GM13976 (cell line): Measurements from ENCODE around the gene IFNL2.
A peak's percentile ranks its signal among the peaks of the same experiment; 100 is the strongest.
"Not testable (repeated sequence)": the region's sequence is repeated elsewhere in the genome, so short reads cannot be mapped to it uniquely, and the experiment has no call there.

Experiments used
- DNase-seq: peaks from one replicate; pipeline ENCODE4 v3.0.0; 2012; ENCODE audit warnings: low spot score
- in situ Hi-C: fragments of 300-500 bp; cut with MboI; formaldehyde crosslinking; loops from one replicate; pipeline ENCODE4 v1.12.0; 2022; ENCODE audit warnings: low sequenced_read_pairs, mixed read lengths, inconsistent platforms; ENCODE audit not compliant: unreplicated experiment
- TF ChIP-seq, protein P1 (sequence below): IDR thresholded peaks from 2 replicates; pipeline ENCODE4 v1.5.1; 2012; ENCODE audit warnings: borderline replicate concordance, mild to moderate bottlenecking; ENCODE audit not compliant: insufficient read depth; ENCODE audit errors: extremely low read depth, missing control alignments, control extremely low read depth

Gene IFNL2

GRCh38 chr19:39264306-39265290, 3.6 kb upstream of the IFNL2 start:
- peak; percentile 26 for DNase-seq
- in situ Hi-C loops, result no loop called here
- TF ChIP-seq, protein P1, sequence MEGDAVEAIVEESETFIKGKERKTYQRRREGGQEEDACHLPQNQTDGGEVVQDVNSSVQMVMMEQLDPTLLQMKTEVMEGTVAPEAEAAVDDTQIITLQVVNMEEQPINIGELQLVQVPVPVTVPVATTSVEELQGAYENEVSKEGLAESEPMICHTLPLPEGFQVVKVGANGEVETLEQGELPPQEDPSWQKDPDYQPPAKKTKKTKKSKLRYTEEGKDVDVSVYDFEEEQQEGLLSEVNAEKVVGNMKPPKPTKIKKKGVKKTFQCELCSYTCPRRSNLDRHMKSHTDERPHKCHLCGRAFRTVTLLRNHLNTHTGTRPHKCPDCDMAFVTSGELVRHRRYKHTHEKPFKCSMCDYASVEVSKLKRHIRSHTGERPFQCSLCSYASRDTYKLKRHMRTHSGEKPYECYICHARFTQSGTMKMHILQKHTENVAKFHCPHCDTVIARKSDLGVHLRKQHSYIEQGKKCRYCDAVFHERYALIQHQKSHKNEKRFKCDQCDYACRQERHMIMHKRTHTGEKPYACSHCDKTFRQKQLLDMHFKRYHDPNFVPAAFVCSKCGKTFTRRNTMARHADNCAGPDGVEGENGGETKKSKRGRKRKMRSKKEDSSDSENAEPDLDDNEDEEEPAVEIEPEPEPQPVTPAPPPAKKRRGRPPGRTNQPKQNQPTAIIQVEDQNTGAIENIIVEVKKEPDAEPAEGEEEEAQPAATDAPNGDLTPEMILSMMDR, result no peak

DNA sequence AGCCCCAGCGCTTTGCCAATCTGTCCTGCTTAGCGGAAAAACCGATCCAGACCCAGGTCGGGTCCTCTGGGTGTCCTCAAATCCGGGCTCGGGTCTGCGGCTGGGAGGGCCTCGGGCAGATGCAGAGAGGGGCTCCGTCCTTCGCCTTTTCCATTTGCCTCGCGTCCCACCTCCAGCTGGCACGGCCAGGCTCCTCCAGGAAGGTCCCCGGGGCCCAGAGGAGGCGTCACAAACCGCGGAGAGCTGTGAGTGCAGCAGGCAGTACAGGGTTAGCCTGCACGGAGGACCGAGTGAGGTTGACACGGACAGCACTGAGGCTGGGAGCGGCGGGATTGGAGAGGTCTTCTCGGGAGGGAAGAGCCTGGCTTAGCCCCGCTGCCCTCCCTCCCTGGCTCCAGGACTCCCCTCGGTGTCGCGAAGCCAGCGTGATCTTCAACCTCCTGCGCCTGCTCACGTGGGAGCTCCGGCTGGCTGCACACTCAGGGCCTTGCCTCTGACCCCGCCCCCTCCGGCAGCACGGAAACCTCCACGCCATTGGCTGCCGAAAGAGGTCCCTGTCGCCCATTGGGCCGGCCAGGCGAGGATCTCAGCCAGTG, 2.8 kb upstream of the IFNL2 start:
- DNase-seq, result peak; percentile 32
- TF ChIP-seq, protein P1, result no peak
- in situ Hi-C loops, result no loop called here

DNA sequence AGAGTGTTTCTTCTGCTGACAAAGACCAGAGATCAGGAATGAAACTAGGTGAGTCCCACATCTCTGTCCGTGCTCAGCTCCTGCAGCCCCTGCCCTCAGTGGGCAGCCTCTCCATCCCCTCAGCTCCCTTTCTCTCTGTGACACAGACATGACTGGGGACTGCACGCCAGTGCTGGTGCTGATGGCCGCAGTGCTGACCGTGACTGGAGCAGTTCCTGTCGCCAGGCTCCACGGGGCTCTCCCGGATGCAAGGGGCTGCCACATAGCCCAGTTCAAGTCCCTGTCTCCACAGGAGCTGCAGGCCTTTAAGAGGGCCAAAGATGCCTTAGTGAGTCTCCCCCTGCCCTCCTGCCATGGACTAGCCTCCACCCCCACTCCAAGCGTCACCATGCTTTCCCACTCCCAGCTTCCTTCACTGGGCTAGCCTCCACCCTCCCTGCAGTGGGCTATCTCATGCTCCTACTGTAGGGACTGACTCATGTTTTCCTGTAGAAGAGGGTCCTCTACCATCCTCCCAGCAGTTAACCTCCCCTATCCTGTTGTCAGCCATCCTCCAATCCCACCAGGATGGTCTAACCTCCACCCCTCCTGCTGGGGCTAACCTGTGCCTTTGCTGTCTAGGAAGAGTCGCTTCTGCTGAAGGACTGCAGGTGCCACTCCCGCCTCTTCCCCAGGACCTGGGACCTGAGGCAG, 481 bp downstream of the IFNL2 start:
- in situ Hi-C loops, DNase-seq: not testable (repeated sequence)

DNA sequence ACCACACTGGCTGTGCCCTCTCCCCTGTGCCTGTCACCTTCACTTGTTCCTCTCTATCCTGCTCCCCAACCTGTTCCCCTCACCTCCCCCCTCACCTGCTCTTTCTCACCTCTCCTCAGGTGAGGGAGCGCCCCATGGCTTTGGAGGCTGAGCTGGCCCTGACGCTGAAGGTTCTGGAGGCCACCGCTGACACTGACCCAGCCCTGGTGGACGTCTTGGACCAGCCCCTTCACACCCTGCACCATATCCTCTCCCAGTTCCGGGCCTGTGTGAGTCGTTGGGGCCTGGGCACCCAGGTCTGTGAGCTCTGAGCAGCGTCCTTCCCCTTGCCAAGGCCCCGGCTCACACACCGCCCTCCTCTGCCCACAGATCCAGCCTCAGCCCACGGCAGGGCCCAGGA, 1.2 kb downstream of the IFNL2 start:
- in situ Hi-C loops, DNase-seq: not testable (repeated sequence)

GRCh38 chr19:39270036-39270871, 2.1 kb downstream of the IFNL2 start:
- in situ Hi-C loops, result no loop called here
- TF ChIP-seq, protein P1, result no peak

DNA sequence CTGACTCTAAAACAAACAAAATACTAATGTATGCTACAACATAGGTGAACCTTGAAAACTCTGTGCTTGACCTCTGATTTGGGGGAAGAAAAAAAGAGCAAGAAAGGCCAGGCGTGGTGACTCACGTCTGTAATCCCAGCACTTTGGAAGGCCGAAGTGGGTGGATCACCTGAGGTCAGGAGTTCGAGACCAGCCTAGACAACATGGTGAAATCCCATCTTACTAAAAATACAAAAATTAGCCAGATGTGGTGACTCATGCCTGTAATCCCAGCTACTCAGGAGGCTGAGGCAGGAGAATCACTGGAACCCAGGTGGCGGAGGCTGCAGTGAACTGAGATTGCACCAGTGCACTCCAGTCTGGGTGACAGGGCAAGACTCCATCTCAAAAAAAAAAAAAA, 5.7 kb downstream of the IFNL2 start:
- DNase-seq, in situ Hi-C loops: not testable (repeated sequence)

More at GRCh38 chr19:39270036-39270871, 2.1 kb downstream of the IFNL2 start:
- no peak for DNase-seq

DNA sequence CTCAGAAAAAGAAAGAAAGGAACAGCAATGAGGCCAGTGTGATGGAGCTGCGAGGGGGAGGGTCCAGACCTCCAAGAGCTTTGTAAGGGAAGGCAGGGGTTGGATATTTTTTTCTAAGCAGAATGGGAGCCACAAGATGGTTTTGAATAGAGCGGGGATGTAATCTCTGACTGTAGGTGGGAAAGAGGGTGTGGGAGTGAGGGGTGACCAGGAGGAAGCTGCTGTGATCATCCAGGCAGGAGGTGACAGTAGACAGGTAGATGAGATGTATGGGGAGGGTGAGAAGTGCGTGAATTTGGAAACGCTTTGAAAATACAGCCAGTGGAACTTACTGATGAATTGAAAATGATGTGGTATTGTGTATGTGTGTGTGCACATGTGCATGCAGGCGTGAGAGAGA, 7.4 kb downstream of the IFNL2 start:
- TF ChIP-seq, protein P1, result no peak

More for the DNA sequence above, 7.4 kb downstream of the IFNL2 start:
- in situ Hi-C loops, result no loop called here
- DNase-seq, result no peak
